GM12878 (cell line): Measurements from ENCODE around the gene SYNGAP1. TPM values are rescaled to one million over a fixed set of nuclear protein-coding genes. Genes with fewer than 3 reads are reported as not detected.
"Not testable (repeated sequence)": the region's sequence is repeated elsewhere in the genome, so short reads cannot be mapped to it uniquely, and the experiment has no call there.

Experiments used
- ATAC-seq: fragments of 200-7000 bp; cut with Tn5 transposase; 3 replicates; pipeline ENCODE4 v1.9.1; 2020; ENCODE audit warnings: mild to moderate bottlenecking, moderate library complexity
- BruUV-seq: library from RNA; stranded (reverse); fragments of 400-500 nt; replicated peaks from 2 replicates; lab custom pipeline; 2021; lab: Mats Ljungman, UMichigan
- CTCF ChIA-PET: fragments of 300-600 bp; sonication (Branson Sonifier 250); formaldehyde crosslinking; extraction: SDS; loops from one replicate; lab custom pipeline; 2021; ENCODE audit warnings: inconsistent platforms; lab: Yijun Ruan, JAX
- POLR2A ChIA-PET: fragments of 350-600 bp; formaldehyde crosslinking; extraction: SDS; loops from one replicate; lab custom pipeline; 2021; ENCODE audit warnings: inconsistent platforms; lab: Charles Lee
- RAD21 ChIA-PET: fragments of 300-600 bp; sonication (Branson Sonifier 250); formaldehyde crosslinking; loops from one replicate; lab custom pipeline; 2023; ENCODE audit warnings: antibody characterized with exemption; ENCODE audit not compliant: unreplicated experiment; lab: Charles Lee
- SMC1A ChIA-PET: fragments of 300-600 bp; sonication (Branson Sonifier 250); formaldehyde crosslinking; loops from one replicate; lab custom pipeline; 2023; ENCODE audit not compliant: unreplicated experiment, uncharacterized antibody; lab: Charles Lee
- DNase-seq: peaks from one replicate; pipeline ENCODE4 v3.0.0-alpha.2; 2011; ENCODE audit warnings: low read depth, low spot score
- FAIRE-seq: peaks from 3 replicates; lab custom pipeline; 2011; peaks lifted over from hg19 to GRCh38; lab: Jason Lieb, UNC
- H2AFZ ChIP-seq: 2 replicates; pipeline ENCODE4 v1.6.0; 2011; ENCODE audit warnings: low read depth, low read length, control low read depth; ENCODE audit not compliant: control insufficient read depth
- H3K27ac ChIP-seq: 2 replicates; pipeline ENCODE4 v1.5.1; 2011; ENCODE audit warnings: control low read depth; ENCODE audit not compliant: control insufficient read depth, insufficient read depth
- H3K27me3 ChIP-seq, 2 experiments: replicated peaks in 1 of 2; 2 replicates each; pipeline versions ENCODE4 v1.6.0 to v1.6.1; 2011; ENCODE audit warnings: low read length in 1 of 2; ENCODE audit not compliant: control insufficient read depth in 2 of 2, insufficient read depth in 2 of 2
- H3K36me3 ChIP-seq, 2 experiments: 2 replicates each; pipeline ENCODE4 v1.5.1; 2011; ENCODE audit warnings: low read length in 1 of 2; ENCODE audit not compliant: control insufficient read depth in 2 of 2, insufficient read depth in 2 of 2
- H3K4me1 ChIP-seq: 2 replicates; pipeline ENCODE4 v1.6.1; 2011; ENCODE audit warnings: mild to moderate bottlenecking, low read length, moderate library complexity, mixed read lengths; ENCODE audit not compliant: control insufficient read depth, insufficient read depth
- H3K4me2 ChIP-seq: 2 replicates; pipeline ENCODE4 v1.6.0; 2011; ENCODE audit warnings: control low read depth; ENCODE audit not compliant: control insufficient read depth, insufficient read depth
- H3K4me3 ChIP-seq: fragments of 200-600 bp; sonication (generic); 2 replicates; pipeline ENCODE4 v1.5.1; 2016
- H3K79me2 ChIP-seq: 2 replicates; pipeline ENCODE4 v1.6.0; 2011; ENCODE audit warnings: low read length; ENCODE audit not compliant: control insufficient read depth, insufficient read depth
- H3K9ac ChIP-seq: 2 replicates; pipeline ENCODE4 v1.8.0; 2011; ENCODE audit warnings: low read length, control low read depth, mixed read lengths; ENCODE audit not compliant: control insufficient read depth, insufficient read depth
- H3K9me3 ChIP-seq: replicated peaks from 3 replicates; pipeline ENCODE4 v1.5.1; 2011; ENCODE audit warnings: mild to moderate bottlenecking, low read length; ENCODE audit not compliant: control insufficient read depth, insufficient read depth
- H4K20me1 ChIP-seq: 2 replicates; pipeline ENCODE4 v1.6.0; 2011; ENCODE audit not compliant: control insufficient read depth, insufficient read depth
- CHD4 ChIP-seq: fragments of 200-600 bp; sonication (generic); IDR thresholded peaks from 2 replicates; pipeline ENCODE4 v1.6.1; 2016; ENCODE audit warnings: mild to moderate bottlenecking
- MXI1 ChIP-seq: fragments of 150-350 bp; IDR thresholded peaks from 2 replicates; pipeline ENCODE4 v1.6.1; 2011; ENCODE audit warnings: low read depth, mild to moderate bottlenecking, inconsistent platforms, low read length, improper control_type of control experiment
- PAX8 ChIP-seq: fragments of 450-650 bp; IDR thresholded peaks from 2 replicates; pipeline ENCODE4 v1.6.1; 2017; ENCODE audit warnings: mild to moderate bottlenecking, moderate library complexity
- POLR2A ChIP-seq: IDR thresholded peaks from 2 replicates; pipeline ENCODE4 v1.6.1; 2011; ENCODE audit warnings: low read depth, mild to moderate bottlenecking, low read length
- POLR2AphosphoS5 ChIP-seq: IDR thresholded peaks from 2 replicates; pipeline ENCODE4 v1.6.1; 2011; ENCODE audit warnings: mild to moderate bottlenecking, low read length, inconsistent platforms
- RCOR1 ChIP-seq: conservative IDR thresholded peaks from 2 replicates; pipeline ENCODE4 v1.6.1; 2012; ENCODE audit warnings: low read depth, low read length, improper control_type of control experiment
- WGBS: methylation state at CpG from one replicate; pipeline ENCODE4 v1.1.6; 2016; ENCODE audit warnings: low lambda C conversion rate; ENCODE audit not compliant: insufficient replicate concordance, insufficient coverage; ENCODE audit errors: missing lambda C conversion rate; 5-methylcytosine and 5-hydroxymethylcytosine counted together
- in situ Hi-C: fragments of 300-500 bp; cut with MboI; formaldehyde crosslinking; loops from 9 replicates; pipeline ENCODE4 v1.14.3; 2018; ENCODE audit warnings: mixed read lengths
- intact Hi-C: fragments of 100-400 bp; cut with micrococcal nuclease; formaldehyde crosslinking; loops from one replicate; pipeline ENCODE4 v1.14.2; 2022; ENCODE audit not compliant: unreplicated experiment
- polyA plus RNA-seq, 11 experiments: library from polyadenylated mRNA; depleted of rRNA in 4 of 11; unstranded in 6 of 11; stranded (reverse) in 5 of 11; fragments of >200 nt; fragmentation: Nextera tagmentation in 4 of 11; fragmentation: Illumina TruSeq in 1 of 11; extraction: Ambion mirVana in 4 of 11; extraction: Trizol in 1 of 11; gene quantifications; 1 replicate in 1 of 11; 2 replicates in 10 of 11; pipeline versions ENCODE4 v1.2.1 to v1.2.3, GENCODE V29; 2011 to 2016; ENCODE audit warnings: inconsistent platforms in 2 of 11, missing spikeins in 2 of 11, low read depth in 1 of 11
- total RNA-seq, 4 experiments: library from RNA; depleted of rRNA in 3 of 4; stranded (reverse); fragments of >200 nt in 3 of 4; fragmentation: Illumina TruSeq in 1 of 4; extraction: Trizol in 1 of 4; gene quantifications; 2 replicates each; pipeline versions ENCODE4 v1.2.1 to v1.2.3, GENCODE V29; 2013 to 2021
- TF ChIP-seq, protein P1 (sequence below): IDR thresholded peaks from 2 replicates; pipeline ENCODE4 v1.6.1; 2012; ENCODE audit warnings: low read depth, low read length, improper control_type of control experiment

The SYNGAP1 gene
- total and polyA plus RNA-seq, 10 of the 15 experiments (the other 5 are each of a cell fraction or from before 2014, with no cell fraction given): 0.05 to 9.2 (median 1.2) TPM

- Histone ChIP-seq H3K36me3 (peaks cover 9 to 10% of the 10 kb centered on the region in 2 experiments), H3K9me3 (no peaks in the 10 kb centered on the region), H3K4me2 (no peak overlapping the region), H2AFZ (no peak overlapping the region), H4K20me1 (no peaks in the 10 kb centered on the region), H3K4me3 (no peak overlapping the region), H3K27me3 (no peaks in the 10 kb centered on the region), H3K9ac (no peak overlapping the region), H3K27ac (no peak overlapping the region), H3K79me2 (peaks cover 57% of the 10 kb centered on the region), H3K4me1 (no peaks in the 10 kb centered on the region; the same call in 1 of the 2 replicates)
- FAIRE-seq (no peak), DNase-seq (no peak), ATAC-seq (no peak)
- 80% methylated on average over 1 of the region's 1 CpG for WGBS
- RAD21 ChIA-PET: no interaction called here
- no TSS peak for BruUV-seq
- TF ChIP-seq POLR2A (no peak), RCOR1 (no peak), CHD4 (no peak), MXI1 (no peak), PAX8 (no peak), POLR2AphosphoS5 (no peak)
- TF ChIP-seq, protein P1, sequence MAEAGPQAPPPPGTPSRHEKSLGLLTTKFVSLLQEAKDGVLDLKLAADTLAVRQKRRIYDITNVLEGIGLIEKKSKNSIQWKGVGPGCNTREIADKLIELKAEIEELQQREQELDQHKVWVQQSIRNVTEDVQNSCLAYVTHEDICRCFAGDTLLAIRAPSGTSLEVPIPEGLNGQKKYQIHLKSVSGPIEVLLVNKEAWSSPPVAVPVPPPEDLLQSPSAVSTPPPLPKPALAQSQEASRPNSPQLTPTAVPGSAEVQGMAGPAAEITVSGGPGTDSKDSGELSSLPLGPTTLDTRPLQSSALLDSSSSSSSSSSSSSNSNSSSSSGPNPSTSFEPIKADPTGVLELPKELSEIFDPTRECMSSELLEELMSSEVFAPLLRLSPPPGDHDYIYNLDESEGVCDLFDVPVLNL: no peak
- intact Hi-C loops (no loop called here), in situ Hi-C loops (no loop called here)
- CTCF ChIA-PET: interaction anchor here (0.9 to 1.0 kb wide), 2 partner anchors 18 to 21 kb away, joined by 3 to 4 read pairs; partner anchors contain the start of gene CUTA
- SMC1A ChIA-PET: interaction anchor here (0.7 to 1.6 kb wide), 3 partner anchors 11 to 444 kb away, joined by 3 read pairs; no protein-coding TSS in a partner anchor
- POLR2A ChIA-PET: interaction anchor here (0.6 to 1.0 kb wide), 4 partner anchors 14 to 182 kb away, joined by 3 to 8 read pairs (median 4); partner anchors contain the start of genes BAK1 and ZBTB22
Measured at GRCh38 chr6:33397541-33397940, 22.3 kb upstream of the SYNGAP1 start.

- SMC1A ChIA-PET: interaction anchor here (1.4 to 1.6 kb wide), 2 partner anchors 10 to 30 kb away, joined by 3 read pairs; no protein-coding TSS in a partner anchor
- BruUV-seq, H2AFZ ChIP-seq: not testable (repeated sequence)
Measured at GRCh38 chr6:33398601-33399000, 21.3 kb upstream of the SYNGAP1 start.

GRCh38 chr6:33399881-33400280, 20.0 kb upstream of the SYNGAP1 start:
- H3K36me3 ChIP-seq: peaks cover 17 to 26% of the 10 kb centered on the region in 2 experiments
- RAD21 ChIA-PET: not testable (repeated sequence)

More at GRCh38 chr6:33398601-33399000, 21.3 kb upstream of the SYNGAP1 start:
- in situ Hi-C loops, intact Hi-C loops, H4K20me1 ChIP-seq, H3K9me3 ChIP-seq, H3K9ac ChIP-seq, H3K4me2 ChIP-seq, H3K27ac ChIP-seq, H3K4me3 ChIP-seq, CTCF ChIA-PET, POLR2A ChIA-PET, RAD21 ChIA-PET, DNase-seq, H3K27me3 ChIP-seq, ATAC-seq, FAIRE-seq, H3K4me1 ChIP-seq: not testable (repeated sequence)
- peaks cover 46% of the 10 kb centered on the region for H3K79me2 ChIP-seq
- H3K36me3 ChIP-seq: peaks cover 14 to 15% of the 10 kb centered on the region in 2 experiments
- WGBS: 100% methylated on average over 3 of the region's 3 CpGs

More at GRCh38 chr6:33399881-33400280, 20.0 kb upstream of the SYNGAP1 start:
- ATAC-seq, H4K20me1 ChIP-seq, H3K27ac ChIP-seq, H2AFZ ChIP-seq, FAIRE-seq, intact Hi-C loops, H3K4me1 ChIP-seq, H3K4me3 ChIP-seq, DNase-seq, H3K9ac ChIP-seq, H3K9me3 ChIP-seq, in situ Hi-C loops, H3K27me3 ChIP-seq, H3K4me2 ChIP-seq, SMC1A ChIA-PET, BruUV-seq, POLR2A ChIA-PET: not testable (repeated sequence)
- H3K79me2 ChIP-seq: peaks cover 33% of the 10 kb centered on the region
- CTCF ChIA-PET: interaction anchor here (1.8 kb wide), 1 partner anchor 9 kb away, joined by 6 read pairs; no protein-coding TSS in a partner anchor
- WGBS: 96% methylated on average over 6 of the region's 6 CpGs
